NCI-H82 (cell line): ENCODE data around the gene SCNM1.
"Not testable (repeated sequence)": the region's sequence is repeated elsewhere in the genome, so short reads cannot be mapped to it uniquely, and the experiment has no call there.

Experiments used
- DNase-seq: peaks from one replicate; lab custom pipeline; 2025; lab: John Stamatoyannopoulos, UW

The SCNM1 gene

GRCh38 chr1:151146412-151147131, 19.4 kb upstream of the SCNM1 start, which contains the start of gene SEMA6C:
Gene SEMA6C (minus strand): TSS chr1:151146631. CDS start chr1:151142621, 4,010 bp downstream.
- DNase-seq, result peak; percentile 97

GRCh38 chr1:151147132-151147503, 18.8 kb upstream of the SCNM1 start:
- no peak for DNase-seq

- no peak for DNase-seq
Observed at GRCh38 chr1:151147665-151148064, 18.3 kb upstream of the SCNM1 start.

- peak; percentile 47 for DNase-seq
Observed at GRCh38 chr1:151156515-151156819, 9.5 kb upstream of the SCNM1 start, which contains the start of gene TNFAIP8L2. Gene TNFAIP8L2 (plus strand): TSS chr1:151156649. CDS start chr1:151158698, 2,049 bp downstream.

- DNase-seq, result no peak
Observed at GRCh38 chr1:151157067-151157531, 8.8 kb upstream of the SCNM1 start.

- DNase-seq, result no peak
Observed at GRCh38 chr1:151158326-151158725, 7.6 kb upstream of the SCNM1 start.

- no peak for DNase-seq
Observed at GRCh38 chr1:151158751-151159251, 7.1 kb upstream of the SCNM1 start.

GRCh38 chr1:151159373-151159772, 6.6 kb upstream of the SCNM1 start:
- no peak for DNase-seq

- DNase-seq, result peak; percentile 54
Observed at GRCh38 chr1:151164732-151165280, 1.1 kb upstream of the SCNM1 start.

- DNase-seq, result peak; percentile 98
Observed at GRCh38 chr1:151165281-151165737, 635 bp upstream of the SCNM1 start.

GRCh38 chr1:151166505-151166956, 587 bp downstream of the SCNM1 start:
- peak; percentile 62 for DNase-seq

- no peak for DNase-seq
Observed at GRCh38 chr1:151167116-151167515, 1.2 kb downstream of the SCNM1 start.

GRCh38 chr1:151171190-151171589, 5.2 kb downstream of the SCNM1 start:
- DNase-seq, result no peak

GRCh38 chr1:151175041-151175741, 9.2 kb downstream of the SCNM1 start:
- DNase-seq, result no peak

- peak; percentile 66 for DNase-seq
Observed at GRCh38 chr1:151175863-151176262, 9.9 kb downstream of the SCNM1 start, which contains the start of gene TMOD4. Gene TMOD4 (minus strand): TSS chr1:151175981. CDS start chr1:151174875, 1,106 bp downstream.

- DNase-seq, result no peak
Observed at GRCh38 chr1:151176514-151177045, 10.6 kb downstream of the SCNM1 start.

- DNase-seq, result no peak
Observed at GRCh38 chr1:151184211-151184610, 18.3 kb downstream of the SCNM1 start.

- DNase-seq, result peak; percentile 99
Observed at GRCh38 chr1:151187205-151187604, 21.3 kb downstream of the SCNM1 start.

- not testable (repeated sequence) for DNase-seq
Observed at GRCh38 chr1:151188667-151189066, 22.7 kb downstream of the SCNM1 start.

GRCh38 chr1:151189637-151190445, 23.9 kb downstream of the SCNM1 start, which contains the start of gene VPS72:
Gene VPS72 (minus strand): TSS chr1:151190197. CDS start chr1:151190121, 76 bp downstream.
- peak; percentile 98 for DNase-seq

- no peak for DNase-seq
Observed at GRCh38 chr1:151192047-151192446, 26.1 kb downstream of the SCNM1 start.
